Amygdala (tissue), 56 donors: ENCODE data around the gene TNFRSF11A.

Source experiments
- DNase-seq, 56 donors: peaks; one replicate each; lab custom pipeline; 2025; lab: John Stamatoyannopoulos, UW

Gene TNFRSF11A

DNA sequence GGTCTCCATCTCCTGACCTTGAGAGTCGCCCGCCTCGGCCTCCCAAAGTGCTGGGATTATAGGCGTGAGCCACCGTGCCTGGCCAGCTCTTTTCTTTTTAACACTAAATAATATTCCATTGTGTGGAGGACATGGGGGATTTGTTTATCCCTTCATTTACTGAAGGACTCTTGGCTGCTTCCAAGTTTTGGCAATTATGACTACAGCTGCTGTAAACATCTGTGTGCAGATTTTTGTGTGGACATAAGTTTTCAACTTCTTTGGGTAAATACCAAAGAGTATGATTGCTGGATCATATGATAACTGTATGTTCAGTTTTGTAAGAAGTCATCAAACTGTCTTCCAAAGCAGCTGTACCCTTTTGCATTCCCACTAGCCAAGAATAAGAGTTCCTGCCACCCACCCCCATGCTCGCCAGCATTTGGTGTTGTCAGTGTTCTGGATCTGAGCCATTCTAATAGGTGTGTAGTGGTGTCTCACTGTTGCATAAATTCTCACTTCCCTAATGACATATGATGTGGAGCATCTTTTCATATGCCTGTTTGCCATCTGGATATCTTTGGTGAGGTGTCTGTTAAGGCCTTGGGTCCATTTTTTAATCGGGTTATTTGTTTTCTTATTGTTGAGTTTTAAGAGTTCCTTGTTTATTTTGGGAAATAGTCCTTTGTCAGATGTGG is 52.2 kb downstream of the TNFRSF11A start:
- no peak for DNase-seq

DNA sequence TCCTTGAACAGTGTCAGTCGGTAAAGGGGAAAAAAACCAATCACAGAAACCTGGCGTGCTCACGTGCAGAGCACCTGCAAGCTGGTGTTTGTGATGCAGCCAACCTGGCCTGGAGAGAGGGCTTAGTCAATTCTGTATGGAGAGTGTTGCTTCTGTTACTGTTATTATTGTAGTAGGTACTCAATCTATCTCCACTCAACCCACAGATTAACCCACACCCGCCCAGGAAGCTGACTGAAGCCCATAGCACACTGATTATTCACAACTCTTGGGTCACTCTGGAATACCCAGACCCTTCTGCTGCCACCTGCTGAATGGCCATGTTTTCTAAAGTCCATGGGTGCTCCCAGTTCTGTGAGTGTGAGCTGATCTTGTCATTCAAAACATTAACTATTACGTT is 53.9 kb downstream of the TNFRSF11A start:
- no peak for DNase-seq

DNA sequence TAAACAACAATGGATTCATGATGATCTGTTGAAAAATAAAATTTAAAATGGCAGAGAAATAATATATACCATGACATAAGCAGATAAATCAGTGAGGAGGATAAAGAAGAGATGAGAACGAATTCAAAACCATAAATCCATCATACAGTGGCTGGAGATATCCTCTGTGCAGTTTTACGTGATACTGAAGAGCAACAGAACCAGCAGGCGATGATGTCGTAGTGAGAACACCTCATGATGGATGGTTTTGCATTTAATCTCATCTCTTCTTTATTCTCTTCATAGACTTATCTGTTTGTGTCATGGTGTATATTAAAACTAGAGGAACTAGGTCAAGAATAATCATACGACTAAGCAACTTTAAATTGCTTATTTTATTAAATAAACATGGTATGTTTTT is 56.3 kb downstream of the TNFRSF11A start:
- DNase-seq = no peak

DNA sequence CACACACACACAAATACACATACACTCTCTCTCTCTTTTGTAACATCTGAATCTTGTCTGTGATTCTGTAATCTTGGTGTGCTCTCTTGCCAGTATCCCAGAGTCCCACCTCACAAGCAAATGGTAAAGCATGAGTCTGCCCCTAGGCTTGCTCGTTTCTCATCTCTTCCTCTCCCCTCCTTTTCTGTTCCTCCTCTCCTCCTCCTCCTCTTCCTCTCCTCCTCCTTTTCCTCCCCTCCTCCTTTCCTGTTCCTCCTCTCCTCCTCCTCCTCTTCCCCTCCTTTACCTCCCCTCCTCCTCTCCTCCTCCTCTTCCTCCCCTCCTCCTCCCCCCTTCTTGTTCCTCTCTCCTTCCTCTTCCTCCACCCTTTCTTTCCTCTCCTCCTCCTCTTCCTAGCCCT is 59.0 kb downstream of the TNFRSF11A start:
- no peak for DNase-seq

DNA sequence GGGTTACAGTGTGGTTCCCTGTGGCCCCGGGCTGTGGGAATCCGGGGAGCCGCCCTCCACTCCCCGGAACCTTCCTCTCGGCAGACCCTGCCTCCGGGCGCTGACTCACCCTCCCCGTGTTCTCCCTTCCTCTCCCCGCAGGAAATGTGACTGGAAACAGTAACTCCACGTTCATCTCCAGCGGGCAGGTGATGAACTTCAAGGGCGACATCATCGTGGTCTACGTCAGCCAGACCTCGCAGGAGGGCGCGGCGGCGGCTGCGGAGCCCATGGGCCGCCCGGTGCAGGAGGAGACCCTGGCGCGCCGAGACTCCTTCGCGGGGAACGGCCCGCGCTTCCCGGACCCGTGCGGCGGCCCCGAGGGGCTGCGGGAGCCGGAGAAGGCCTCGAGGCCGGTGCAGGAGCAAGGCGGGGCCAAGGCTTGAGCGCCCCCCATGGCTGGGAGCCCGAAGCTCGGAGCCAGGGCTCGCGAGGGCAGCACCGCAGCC is 59.5 kb downstream of the TNFRSF11A start:
- no peak for DNase-seq

DNA sequence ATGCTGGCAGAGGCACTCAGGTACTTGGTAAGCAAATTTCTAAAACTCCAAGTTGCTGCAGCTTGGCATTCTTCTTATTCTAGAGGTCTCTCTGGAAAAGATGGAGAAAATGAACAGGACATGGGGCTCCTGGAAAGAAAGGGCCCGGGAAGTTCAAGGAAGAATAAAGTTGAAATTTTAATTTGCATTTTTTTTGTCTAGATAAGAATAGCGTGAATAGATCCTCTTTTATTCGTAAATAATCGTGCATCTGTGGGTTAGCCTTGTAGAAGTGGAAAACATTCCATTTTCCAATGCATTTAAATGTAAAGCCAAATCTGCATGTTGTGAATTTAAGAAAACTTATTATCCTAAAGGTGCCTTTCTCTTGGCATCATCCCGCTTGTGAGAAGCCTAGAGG is 61.0 kb downstream of the TNFRSF11A start:
- no peak for DNase-seq

DNA sequence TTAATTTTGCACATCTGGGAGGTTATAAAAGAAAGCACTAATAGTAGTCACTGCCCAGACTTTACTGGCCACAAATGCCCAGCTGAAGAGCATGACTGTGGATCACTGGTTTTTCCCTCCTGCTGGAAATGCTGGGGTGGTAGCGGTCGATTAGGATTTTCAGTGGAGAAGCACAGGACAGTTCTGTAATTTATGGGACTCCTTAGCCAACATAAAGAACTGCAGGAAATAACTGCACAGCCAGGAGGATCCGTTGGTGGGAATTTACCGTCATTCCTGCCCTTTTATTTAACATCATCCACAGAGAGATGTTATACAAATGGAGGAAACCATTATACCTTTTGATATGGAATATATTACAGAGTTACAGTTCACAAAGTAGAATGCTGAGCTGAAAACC is 61.5 kb downstream of the TNFRSF11A start:
- no peak for DNase-seq

DNA sequence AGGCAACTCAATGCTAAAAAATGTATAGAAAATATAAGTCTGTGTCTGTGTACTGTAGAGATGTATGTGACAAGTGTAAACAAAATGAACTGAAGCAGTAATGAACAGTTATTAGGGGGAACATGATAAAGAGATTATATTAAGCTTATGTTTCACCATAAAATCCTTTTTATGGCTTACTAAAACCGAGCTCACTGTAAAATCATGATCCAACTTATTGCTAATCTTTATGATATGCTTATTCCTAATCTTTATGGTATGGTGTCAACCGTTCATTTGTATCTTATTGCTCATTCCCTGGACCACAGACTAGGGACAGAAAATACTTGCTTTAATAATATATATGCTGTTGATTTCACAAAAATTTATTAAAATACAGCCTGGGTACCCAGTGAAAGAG is 62.1 kb downstream of the TNFRSF11A start:
- DNase-seq = no peak

DNA sequence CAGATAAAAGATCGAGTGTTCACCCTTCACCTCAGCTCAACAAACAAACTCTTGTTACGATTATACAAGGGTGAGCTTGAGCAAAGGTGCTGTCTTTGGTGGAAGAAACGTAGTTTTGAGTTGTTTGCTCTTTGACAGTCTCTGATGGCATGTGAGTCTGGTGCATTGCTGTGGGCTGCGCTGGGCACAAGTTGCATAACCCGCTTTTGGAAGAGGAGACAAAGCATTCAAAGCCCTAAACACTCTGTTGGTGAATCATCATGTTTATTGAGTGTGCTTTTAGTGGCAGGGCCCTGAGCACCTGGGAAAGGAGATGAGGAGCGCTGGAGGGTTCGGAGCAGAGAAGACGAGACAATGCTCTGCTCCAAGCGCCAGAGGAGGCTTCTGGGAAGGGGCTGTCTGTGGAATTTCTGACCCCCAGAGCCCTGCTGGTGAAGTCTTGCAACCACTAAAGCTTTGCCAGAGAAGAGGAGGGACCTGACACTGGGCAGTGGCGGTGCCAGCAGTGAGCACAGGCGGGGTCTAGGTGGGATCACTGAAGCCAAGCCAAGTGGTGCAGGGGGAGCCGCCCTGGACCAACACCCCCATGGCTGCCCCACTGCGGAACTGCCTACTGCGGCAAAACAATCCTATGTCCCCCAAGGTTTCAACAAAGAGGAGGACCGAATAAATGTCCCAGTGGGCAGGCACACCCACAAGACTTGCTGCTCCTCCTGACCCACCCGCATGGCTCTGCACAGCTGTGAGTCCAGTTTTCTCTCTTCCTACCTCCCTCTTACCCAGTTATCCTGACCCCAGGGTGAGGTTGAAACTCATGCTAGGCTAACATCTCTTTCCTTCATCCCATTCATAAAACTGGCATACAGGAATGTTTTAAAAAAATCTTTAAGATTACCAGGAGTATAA is 64.0 kb downstream of the TNFRSF11A start:
- DNase-seq = no peak

DNA sequence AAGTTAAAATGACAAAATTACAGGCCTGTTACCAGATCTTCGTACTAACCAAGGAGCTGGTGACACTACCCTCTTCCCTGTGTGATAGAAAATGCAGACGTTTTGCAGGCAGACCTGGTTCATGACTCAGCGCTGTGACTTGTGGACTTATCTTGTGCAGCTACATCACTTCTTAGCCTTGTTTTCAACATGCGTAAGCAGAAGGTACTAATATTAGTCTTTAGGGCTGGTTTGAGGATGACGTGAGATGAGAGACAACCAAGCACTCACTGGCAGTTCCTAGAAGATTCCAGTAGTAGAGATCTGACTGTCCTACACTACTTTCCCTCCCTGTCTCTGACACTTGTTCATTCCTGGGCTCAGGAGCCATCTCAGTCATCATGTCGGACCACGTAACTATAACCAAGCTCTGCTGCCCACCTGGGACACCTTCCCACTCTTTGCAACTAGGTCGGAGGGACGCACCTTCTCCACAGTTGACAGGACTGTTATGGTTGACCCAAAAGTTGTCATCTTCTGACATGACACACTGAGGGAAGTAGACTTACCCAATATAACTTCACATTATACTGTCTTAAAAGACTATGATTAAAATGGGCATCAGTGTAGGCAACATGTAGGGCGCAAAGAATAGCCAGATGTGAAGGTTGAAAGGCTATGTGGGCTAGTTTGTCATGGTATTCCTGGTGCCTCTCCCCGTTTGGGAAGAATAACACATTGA is 64.8 kb downstream of the TNFRSF11A start:
- no peak for DNase-seq

DNA sequence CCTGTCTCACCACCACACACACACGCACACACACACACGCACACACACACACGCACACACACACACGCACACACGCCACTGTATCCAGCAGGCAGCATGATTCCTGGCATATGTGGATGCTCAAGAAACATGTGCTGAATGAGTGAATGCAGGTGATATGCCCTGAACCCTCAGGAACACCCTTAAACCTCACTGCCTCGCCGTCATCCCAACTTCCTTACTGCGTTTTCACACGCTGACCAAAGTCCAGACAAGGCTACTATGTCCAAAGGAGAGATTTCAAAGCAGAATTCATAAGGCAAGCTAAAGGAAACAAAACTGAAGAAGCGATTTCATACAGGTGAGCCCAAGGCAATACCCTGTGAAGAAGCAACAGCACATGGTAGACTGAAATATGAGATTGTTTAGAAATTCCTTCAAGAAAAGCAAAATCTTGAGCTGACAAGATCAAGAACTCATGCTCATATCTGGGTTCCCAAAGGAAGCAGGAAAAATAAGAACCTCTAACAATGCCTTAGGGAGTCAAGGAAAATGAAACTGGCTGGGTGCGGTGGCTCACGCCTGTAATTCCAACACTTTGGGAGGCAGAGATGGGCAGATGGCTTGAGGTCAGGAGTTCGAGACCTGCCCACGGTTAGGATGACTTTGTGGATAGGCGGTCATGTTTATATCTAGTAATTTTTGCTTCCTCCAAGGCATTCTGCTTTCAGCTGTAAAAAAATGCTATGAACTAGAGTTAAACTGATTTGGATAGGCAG is 69.1 kb downstream of the TNFRSF11A start:
- no peak for DNase-seq

DNA sequence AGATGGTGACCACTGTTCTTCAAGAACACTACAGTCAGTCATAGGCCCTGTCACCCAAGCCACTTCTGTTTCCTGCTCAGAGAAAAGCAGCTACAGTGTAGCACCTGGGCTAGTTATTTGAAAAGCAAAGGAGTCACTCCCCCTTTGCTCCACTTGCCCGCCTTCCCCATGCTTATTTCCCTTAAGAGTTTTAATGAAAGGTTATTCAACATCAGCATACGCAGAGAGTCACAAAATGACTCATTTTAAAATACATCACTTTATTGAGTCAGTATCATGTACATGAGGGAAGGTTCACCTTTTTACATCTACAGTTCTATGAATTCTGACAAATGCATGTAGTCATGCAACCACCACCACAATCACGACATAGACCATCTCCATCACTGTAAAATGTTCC is 71.3 kb downstream of the TNFRSF11A start:
- DNase-seq = no peak

DNA sequence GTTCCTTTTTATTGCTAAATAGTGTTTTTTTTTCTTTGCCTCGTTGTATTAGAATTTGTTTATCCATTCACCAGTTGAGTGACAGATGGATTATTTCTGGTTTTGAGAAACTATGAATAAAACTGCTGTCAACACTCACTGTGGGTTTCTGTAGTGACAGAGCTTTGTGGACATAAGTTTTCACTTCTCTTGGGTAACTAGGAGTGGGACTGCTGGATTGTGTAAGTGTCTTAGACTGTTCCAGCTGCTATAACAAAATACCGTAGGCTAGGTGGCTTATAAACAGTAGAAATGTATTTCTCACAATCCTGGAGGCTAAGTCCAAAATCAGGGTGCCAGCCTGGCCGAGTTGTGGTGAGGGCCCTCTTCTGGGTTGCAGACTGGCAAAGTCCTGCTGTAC is 71.9 kb downstream of the TNFRSF11A start:
- no peak for DNase-seq

DNA sequence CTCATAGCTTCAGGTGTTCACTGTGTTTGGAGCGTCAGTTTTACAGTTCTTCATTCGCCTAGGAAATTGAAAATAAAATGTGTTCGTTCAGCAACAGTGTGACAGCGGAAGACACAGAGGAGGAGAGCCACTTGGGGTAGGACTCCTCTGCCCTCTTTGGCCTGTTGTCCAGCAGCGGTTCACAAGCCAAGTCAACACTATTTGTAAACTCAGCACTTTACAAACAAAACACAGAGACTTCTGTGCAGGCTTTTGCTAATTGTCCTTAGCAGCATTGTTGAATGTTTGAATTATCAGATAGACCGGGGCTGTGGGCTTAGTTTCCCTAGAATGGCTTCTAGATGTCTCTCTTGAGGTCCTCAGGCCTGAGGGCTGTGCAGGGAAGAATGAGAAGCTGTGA is 73.2 kb downstream of the TNFRSF11A start:
- no peak for DNase-seq

DNA sequence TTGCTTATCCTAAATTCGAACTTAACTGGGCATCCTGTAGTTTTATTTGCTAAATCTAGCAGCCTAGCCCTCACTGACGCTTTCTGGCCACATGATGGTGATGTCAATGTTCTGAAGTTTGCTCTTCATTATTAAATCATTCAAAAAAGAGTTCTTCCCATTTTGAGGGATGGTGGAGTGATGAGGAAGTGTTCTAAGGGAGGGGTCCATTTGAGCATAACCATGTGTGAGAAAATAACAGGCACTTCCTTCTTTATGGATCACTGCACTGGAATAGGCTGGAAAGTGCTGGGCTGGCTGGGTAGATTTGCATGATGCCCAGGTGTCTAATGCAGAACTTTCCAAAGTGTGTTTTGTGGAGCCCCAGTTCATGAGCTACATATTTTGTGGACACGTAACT is 74.2 kb downstream of the TNFRSF11A start:
- DNase-seq = no peak

DNA sequence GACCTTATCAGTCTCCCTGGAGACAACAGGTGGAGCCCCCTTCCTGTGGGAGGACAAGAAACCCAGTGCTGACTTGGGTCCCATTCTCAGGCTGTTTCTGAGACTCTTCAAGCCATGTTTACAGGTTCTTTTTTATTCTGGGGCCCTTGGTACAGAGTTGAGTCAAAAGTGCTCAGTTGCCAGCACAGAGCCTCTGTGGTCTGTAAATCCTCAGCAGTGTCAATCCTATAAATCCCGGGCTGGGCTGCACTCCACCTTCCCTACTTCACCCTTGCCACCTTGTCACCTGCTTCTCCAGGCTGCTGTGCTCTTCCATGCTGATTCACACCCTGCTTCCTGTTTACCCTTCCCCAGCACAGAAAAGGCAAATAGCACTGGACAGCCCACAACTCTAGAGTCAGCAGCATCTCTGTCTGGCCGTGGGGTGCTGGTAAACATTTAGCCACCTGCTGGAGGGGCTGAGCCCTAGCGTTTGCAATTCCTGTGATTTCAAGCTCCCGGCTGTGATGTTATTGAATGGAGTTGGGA is 74.7 kb downstream of the TNFRSF11A start:
- no peak for DNase-seq

DNA sequence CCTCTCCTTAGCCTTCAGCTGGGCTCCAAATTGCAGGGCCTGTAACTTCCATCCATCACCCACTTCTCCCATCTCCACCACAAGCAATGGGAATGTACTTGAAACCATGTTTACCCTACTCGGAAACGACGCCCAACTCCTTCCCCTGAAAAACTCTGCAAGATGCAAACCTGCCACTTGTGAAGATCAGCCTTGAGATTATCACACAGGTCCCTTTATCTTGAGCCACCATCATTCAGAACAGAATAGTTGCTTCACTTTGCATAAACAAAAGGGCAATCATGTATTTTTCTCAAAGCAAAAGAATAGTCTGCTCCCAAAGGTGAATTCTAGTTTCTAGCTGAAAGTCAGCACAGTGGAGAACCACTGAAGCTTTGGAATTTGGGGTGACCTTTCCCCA is 75.8 kb downstream of the TNFRSF11A start:
- no peak for DNase-seq

DNA sequence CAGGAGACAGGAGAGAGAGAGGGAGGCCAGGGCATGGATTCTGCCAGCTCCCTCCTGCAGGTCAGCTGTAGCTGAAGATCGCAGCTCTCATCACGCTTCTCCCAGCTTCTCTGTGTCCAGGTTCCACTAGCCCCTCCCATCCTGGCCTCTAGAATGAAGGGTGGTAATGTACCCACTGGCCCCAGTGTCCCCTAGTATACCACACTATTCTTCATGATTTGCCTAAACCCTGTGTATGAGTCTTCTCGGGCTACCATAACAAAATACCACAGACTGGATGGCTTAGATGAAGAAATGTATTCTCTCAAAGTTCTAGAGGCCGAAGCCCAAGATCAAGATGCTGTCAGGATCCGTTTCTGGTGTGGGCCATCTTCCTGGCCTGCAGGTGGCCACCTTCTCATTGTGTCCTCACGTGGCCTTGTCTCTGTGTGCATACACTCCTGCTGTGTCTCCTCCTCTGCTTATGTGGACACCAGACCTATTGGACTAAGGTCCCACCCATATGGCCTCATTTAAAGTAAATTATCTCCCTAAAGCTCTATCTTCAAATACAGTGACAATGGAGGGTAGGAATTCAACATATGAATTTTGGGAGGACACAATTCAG is 77.3 kb downstream of the TNFRSF11A start:
- DNase-seq = no peak

DNA sequence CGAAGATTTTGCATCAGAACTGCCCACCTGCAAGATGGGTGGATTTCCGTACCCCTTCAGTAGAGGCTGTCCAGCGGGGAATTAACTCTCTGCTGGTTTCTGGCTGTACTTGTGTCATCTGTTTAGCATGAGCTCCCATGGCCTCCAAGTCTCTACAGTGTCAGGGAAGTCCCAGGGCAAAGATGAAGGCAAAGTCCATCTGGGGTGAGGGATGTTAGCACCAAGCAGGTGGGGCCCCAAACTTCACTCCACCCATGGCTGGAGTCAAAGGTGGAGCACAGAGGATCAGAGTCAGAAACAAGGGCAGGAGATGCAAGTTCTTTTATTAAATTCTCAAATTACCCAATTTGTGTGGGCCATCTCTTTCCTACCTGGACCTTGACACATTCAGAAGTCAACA is 78.0 kb downstream of the TNFRSF11A start:
- DNase-seq = no peak

DNA sequence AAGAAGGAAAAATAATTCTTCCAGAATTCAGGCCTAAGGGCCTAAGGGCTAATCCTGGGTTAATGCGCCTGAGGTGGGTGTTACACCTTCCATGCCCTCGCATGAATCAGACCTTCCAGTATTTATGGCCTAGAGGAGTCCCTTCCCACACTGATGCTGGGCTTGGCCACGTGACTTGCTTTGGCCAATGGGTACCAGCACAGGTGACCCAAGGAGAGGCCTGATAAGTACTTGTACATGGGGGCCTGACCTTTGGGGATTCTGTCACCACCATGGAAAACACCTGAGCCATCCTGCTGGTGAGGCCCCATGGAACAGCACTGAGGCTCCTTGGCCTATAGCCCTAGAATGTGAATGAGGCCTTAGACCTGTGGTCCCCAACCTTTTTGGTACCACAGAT is 79.8 kb downstream of the TNFRSF11A start:
- DNase-seq = no peak
